ENCODE measurements around the gene PTGER3.

Gene PTGER3

DNA sequence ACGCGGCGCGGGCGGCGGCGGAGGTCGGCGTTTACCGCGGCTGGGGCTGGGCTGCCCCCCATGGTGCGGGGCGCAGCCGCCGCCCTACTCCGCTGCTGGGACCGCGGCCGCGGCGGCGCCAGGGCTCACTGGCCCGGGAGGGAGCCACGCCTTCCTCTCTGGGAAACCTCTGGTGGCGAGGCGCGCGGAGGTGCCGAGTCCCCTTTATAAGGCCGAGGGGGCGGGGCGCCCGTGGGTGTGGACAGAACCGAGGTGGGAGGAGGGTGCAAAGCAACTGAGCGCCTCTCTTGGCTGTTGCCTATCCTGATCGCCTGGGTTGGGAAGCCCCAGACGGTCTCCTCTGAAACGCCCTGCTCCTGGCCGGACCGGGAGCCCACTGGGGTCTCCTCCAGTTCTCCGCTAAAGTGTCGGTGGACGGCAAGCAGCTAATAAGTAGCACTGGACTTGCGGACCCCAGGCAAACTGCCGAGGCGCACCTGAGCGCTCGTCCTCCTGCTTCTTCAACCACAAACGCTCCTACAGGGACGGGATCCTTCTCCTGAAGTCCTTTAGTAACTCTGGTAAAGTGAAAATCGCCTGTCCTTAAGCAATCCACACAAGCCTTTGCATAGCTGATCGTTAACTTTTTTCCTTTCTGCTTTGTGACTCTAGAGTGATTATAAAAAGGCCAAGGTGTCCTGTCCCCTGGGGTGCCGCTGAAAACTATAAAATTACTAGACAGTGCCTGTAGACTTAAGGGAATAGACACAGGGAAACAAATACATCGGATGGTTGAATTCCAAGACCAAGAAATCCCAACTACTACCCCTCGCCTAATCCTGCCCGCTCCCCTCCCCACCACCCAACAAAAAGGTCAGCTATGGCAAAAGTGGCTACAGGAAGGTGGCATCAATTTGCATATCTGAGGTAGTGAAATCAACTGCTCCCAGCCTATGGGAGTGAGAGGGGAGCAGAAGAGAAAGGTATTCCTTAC lies at the start of gene PTGER3:
TSS of gene PTGER3 (minus strand) at position 182 of the 973 bp plus-strand sequence. CDS start 239 bp downstream, outside the sequence.
- DNase-seq (ENCODE audit: low read depth in 2 of 2), result peak in 1 of 2 donors; percentile 16

DNA sequence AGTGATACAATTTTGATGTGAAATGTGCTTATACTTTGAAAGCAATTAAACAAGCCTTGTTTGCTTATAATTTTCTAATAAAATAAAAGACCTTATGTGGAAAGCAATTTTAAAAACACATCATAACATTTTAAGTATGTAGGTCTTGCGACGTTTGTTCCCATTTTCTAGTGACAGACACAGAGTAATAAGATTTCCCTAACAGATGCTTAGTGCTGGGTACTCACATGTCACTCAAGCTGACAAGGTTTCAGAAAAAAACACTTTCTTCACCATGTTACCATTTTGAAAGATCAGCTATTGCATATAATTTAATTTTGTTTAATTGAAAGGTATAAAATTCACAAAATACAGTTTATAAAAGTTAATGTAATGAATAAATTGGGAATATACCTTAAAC lies 47.3 kb upstream of the PTGER3 start:
- no peak for DNase-seq (ENCODE audit: low read depth in 2 of 2)

DNA sequence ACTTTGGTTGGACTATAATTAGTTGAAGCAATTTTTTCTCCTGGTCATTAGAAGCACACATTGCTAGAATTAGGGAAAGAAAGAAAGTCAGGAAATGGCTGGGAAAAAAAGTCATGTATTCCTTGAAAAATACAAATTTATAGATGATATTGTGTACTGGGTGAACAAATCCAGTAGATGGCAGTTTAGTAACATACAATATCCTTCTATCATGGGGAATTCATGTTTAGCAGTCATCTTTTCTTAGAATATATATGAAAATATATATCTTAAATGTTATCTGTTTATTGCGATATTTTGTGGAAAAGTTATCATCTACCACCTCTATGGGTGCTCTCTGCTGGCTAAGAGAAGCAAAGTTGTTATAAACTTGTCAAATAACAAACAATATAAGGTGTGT lies 46.3 kb upstream of the PTGER3 start:
- DNase-seq (ENCODE audit: low read depth in 2 of 2), result no peak

DNA sequence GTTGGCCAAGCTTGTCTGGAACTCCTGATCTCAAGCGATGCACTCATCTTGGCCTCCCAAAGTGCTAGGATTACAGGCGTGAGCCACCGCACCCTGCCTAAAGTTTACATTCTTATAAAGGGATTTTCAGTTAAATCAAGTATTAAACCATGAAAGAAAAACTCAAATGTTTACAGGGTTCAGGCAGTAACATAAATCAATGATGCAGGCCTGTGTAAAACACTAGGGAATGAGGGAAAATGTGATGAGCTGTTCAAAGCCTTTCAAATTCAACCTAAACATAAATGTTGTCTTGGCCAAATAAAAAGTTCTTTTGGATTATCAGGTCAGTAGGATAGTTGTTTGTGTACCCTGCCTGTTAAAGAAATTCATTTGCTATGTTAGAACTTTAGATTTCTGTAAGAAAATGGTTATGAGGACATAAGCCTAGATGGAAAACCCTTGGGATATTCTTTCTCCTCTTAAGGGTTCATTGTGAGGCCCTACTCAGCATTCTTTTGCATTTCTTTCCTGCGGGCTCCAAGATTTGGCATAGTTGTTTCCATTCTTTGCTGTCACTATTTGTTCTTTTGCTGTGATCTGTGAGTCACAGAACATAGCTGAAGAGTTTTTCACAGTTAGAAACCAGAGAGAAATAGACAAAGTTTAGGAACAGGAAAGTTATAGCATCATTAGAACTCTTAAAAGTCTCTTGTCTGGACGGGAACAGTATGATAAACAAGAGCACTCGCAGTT lies 42.1 kb upstream of the PTGER3 start:
- DNase-seq (ENCODE audit: low read depth in 2 of 2), result no peak

DNA sequence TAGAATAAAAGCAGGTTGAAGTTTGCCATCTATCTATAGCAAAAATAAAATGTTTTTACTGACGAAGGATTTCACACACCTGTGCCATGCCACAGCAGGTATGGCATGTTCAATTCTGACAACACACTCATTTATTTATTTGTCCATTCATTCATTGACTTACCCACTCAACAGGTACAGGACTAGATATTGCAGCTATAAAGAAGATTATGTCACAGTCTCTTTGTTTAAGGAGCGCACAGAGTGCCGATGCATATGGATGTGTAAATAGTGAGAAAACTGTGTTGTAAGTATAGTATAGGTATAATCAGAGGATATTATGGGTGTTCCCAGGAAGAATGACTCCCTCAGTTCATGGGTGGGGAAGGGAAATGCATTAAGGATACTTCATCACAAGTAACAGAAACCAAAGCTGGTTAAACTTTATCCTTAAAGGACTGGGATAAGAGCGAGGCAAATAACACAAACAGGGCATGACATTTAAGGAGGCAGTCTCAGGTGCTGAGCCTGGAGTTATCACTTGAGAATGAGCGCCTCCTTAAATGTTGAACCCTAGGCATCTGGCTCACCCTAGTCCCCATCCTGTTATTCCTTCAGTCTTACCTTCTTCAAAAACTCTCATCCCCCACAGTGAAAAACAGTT lies 41.1 kb upstream of the PTGER3 start:
- no peak for DNase-seq (ENCODE audit: low read depth in 2 of 2)

DNA sequence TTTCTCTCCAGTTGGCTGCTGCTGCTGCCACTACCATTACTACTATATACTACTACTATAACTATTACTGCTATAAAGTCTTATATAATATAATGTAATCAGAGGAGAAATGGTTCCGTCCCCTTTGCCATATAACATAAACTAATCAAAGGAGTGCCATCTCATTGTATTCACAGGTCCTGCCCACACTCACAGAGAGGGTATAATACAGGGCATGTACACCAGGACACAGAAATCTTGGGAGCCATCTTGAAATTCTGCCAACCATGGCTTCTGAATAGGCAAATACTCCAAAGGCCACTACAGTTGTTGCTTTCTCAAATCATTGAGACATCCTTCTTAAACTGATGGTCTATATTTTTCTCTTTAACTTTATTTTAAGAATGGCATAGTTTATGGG lies 40.1 kb upstream of the PTGER3 start:
- DNase-seq (ENCODE audit: low read depth in 2 of 2), result no peak

DNA sequence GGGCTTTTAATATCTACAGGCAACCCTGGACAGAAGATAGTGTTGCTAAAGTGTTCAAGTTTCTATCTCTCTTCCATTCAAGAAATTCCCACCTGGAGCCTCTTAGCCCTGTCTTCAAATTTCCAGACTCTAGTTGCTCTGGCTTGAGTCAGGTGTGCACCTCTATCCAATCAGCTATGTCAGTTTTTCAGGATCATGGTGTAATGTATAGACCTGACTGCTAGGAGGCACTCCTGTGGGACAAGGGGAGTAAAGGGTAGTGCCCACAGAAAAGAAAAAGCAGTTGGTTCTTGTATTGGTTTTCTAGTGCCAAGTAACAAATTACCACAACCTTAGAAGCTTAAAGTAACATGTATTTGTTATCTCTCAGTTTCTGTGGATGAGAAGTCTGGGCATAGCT lies 39.4 kb upstream of the PTGER3 start:
- DNase-seq (ENCODE audit: low read depth in 2 of 2), result no peak

DNA sequence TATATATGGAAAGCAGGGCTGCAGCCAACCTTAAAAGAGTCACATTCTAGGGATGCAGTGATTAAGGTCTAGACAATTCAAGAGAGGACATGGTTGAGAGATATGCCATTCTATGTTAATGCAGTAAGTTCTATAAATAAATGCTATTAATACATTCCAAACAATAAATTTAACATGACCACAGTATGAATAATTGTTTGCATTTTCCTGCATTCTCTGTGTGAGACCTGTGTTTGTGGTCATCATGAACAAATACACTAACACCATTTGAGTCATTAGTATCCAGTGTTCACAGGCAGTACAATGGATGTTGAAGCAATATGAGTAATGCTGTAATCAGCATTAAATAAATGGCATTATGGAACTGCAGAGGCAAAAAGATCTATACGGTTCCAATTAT lies 38.7 kb upstream of the PTGER3 start:
- no peak for DNase-seq (ENCODE audit: low read depth in 2 of 2)

DNA sequence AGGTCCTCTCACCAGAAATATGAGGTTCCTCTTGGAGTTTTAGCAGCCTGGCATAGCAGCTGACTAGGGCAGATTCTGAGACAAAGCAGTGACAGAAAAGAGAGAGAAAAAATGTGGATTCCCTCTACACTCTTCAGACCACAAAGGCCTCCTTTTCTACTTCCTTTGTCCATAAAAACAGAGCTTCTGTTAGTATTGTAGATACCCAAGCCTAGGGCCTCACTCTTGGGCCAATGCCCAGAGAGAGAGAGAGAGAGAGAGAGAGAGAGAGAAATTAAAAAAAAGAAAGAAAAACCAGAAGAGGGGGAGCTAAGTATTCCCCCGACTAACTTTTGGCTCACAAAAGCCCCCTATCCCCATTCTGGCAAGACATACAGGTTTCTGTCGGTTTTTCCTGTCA lies 35.7 kb upstream of the PTGER3 start:
- no peak for DNase-seq (ENCODE audit: low read depth in 2 of 2)

DNA sequence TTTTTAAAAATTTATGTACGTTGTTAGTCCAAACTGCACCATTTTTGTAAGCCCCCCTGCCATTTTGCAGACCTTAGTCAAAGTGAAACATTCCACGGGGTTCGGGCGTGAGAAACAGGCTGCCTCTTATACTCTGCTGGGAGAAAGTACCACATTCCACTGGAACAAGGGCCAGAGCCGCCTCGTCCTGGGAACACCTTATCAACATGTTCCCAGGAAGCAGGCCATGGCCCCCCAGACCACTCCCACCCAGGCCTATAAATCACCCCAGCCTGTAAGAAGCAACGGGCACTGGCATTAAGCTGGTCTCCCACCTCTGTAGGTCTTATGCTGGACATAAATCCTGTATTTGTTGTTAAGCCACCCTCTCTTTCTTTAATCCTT lies 34.1 kb upstream of the PTGER3 start:
- DNase-seq (ENCODE audit: low read depth in 2 of 2), result no peak

DNA sequence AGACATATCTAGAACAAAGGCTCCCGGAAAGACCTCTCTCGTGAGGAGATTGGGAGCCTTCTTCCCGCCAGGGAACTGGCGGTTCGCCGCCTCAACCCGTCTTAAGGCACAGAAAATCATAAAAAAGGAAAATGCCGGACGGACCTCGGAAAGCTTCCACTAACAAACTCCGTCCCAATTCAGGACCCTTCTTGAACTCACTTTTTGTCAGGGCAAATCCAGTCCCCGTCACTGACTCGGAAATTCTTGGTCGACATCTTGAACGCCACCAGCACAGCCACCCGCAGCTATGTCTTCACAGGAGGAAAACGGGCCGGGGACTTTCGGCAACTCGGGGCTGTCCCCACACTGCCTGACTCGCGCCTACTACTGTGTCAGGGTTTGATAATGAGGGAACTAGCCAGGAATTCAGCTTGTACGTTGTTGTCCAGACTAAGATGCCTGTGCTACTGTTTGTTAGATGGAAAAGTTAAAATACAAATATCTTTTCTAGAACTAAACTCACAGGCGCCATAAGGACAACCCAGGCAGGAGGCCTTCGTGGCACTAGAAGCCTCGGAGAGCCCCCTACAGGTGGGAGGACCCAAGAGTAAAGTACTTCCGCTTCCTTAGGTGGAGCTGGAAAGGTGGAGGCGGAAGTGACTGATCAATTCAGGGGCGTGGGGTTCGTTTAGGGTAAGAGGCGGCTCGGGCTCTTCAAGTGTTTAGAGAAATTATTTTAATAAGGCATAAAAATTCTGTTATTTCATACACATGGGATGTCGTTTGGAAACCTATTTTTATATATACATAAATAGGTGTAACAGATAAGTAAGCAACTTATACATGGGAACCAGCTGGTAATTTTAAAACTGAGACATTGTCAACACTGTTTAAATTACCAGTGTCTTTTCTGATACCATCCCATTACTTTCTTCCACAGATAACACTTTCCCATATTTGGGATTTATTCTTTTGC lies 33.4 kb upstream of the PTGER3 start, which contains the start of gene ZRANB2:
TSS of gene ZRANB2 (minus strand) at position 297 of the 958 bp plus-strand sequence. CDS start at position 257, 40 bp downstream.
- DNase-seq (ENCODE audit: low read depth in 2 of 2), result peak; percentile 74 to 82

DNA sequence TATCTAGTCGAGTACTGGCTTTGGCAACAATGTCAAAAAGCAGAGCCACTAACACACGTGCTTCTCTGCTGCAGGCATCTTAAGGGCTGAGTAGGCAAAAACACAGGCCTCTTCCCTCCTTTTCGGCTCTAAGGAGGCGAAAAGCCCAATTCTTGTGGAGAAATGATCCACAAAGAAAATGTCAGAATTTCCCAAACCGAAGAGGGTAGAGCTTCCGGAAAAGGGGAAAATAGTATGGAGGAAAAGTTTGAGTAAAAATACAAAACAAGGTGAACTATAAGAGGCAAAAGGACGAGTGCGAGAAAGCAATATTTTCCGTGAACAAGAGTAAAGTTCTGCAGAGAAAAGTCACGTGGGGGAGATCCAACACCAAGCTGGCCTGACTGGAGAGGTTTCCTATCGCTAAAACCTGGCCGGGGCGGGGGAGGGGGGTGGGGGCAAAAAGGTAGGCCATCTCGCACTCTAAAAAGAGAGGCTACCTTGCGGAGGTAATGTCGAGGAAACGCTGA lies 32.7 kb upstream of the PTGER3 start:
- DNase-seq (ENCODE audit: low read depth in 2 of 2), result no peak

DNA sequence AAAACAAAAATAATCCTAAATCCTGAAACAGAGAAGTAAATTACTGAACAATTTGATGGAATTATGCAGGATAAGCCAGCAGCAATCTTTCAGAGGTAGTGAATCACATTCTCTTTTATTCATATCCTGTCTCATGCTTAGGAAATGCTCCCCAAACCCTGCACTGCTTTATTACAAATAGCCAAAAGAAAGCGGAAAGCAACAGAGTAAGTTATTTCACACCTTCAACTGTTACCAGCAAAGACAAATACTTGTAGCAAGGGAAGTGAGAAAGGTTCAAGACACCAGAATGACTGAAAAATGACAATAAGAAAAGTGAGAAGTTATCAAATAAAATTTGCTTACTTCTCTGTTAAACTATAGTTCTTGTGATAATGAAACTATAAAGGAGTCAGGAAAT lies 27.1 kb upstream of the PTGER3 start:
- no peak for DNase-seq (ENCODE audit: low read depth in 2 of 2)

DNA sequence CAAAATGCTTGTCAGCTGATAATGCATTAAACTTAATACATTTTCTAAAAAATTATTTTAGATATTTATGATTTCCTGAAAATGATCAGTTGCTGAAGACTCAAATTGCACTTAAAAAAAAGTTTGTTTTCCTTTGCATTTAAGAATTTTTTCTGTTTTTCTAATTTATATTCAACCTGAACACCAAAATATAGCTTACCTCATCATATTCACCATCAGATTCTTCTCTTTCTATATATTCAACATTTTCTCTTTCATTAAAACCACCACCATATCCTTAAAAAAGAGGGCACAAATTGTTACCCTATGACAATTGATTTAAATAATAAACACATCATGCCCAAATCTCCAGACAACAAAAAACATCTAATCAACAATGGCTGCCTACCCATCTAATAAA lies 24.7 kb upstream of the PTGER3 start:
- no peak for DNase-seq (ENCODE audit: low read depth in 2 of 2)

DNA sequence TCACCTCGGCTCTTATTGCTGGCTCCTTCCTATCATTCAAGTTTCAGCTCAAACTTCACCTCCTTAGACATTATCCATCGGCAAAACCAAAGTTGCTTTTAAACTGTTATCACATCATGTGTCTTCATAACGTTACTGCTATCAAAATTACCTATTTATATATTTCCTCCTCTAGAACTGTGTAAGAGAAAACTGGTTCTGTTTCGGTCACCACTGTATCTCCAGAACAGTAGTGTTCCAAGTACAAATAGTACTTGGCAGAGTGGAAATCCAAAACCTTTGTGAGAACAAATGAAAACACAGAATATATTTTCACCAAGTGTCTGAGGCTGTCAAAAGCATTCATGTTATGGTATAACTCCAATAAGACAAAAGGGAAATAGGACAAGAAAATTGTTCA lies 24.1 kb upstream of the PTGER3 start:
- no peak for DNase-seq (ENCODE audit: low read depth in 2 of 2)

DNA sequence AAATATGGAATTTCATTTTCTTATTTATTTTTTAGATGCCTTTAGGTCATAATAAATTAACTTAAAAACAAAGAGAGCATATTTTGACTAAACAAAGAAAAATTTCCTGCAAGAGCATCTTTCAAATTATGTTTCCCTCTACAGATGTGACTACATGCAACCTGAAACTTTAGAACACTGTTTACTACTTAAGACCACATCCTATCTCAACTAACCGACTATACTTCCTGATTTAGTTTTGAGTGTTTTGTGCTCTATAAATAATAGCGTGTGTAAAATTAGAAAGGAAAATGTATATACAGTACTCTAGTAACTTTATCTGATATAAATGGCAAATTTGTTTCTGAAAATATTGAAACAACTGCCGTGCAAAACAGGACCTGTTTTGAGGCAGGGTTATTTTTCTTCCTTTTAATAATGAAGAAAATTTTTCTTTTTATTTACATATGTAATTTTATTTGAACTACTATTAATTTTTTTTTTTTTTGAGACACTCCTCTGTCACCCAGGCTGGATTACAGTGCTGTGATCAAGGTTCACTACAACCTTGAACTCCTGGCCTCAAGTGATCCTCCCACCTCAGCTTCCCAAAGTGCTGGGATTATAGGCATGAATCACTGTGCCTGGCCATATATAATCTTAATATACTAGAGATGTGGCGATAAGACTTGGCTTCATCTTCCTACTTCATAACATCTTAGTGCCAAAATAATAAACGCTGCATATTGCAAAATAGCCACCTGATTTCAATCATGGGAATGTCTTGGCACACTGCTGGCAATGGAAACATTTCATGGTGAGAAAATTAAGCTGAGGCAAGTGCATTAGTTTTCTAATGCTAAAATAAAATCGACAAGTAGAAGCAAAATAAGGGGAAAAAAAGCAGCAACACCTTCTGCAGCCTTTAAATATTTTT lies 21.0 kb upstream of the PTGER3 start:
- no peak for DNase-seq (ENCODE audit: low read depth in 2 of 2)

DNA sequence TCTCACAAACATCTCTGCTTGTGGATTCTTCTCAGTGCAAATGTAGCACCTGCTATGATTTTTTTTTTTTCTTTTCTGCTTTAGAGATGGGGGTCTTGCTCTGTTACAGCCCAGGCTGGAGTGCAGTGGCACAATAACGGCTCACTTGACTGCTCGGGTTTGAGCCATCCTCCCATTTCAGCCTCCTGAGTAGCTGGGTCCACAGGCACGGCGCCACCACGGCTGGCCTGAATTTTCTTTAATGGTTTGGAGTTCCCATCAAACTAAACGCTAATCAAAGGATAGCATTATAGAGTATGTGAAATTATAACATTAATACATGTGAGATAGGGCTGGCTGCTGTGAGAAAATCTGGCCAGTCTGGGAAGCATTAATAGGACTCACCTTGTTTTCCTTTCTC lies 7.2 kb upstream of the PTGER3 start:
- DNase-seq (ENCODE audit: low read depth in 2 of 2), result no peak

DNA sequence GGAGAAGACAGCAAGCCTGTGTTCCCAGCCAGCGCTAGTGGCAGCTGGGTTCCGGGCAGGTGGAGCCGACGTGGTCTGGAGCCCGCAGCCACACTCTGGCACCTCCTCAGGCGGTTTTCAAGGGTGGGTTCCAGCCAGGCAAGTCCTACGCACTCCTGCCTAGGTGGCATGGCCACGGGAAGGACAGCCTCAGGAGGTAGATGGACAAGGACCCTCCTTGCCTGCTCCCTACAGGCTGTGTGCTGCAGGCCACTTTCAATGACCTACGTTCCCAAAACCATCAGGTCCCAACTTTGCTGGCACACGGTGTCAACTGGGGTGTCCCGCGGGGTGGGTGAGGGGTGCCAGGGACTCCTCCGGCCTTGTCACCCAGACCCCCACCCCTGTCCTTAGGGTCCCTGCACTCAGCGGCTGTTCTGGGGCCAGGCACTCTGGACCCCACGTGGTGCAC lies 6.7 kb upstream of the PTGER3 start:
- no peak for DNase-seq (ENCODE audit: low read depth in 2 of 2)

DNA sequence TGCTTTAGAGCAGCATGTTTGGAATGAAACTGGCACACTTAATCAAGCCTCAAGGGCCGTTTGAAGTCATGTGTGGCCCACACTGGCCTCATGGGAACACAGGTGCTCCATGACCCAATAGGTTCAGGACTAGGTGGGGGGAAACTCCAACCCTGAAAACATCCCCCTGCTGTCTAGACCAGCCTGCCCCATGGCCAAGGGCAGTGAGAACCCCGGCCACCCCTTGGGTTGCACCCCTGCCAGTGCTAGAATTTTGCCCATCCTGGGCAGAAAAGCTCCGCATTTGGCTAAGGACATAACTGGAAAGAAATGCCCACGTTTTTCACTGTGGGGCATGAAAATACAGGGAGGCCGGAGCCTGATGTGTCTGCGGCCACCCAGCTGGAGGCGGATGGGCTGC lies 6.1 kb upstream of the PTGER3 start:
- no peak for DNase-seq (ENCODE audit: low read depth in 2 of 2)

DNA sequence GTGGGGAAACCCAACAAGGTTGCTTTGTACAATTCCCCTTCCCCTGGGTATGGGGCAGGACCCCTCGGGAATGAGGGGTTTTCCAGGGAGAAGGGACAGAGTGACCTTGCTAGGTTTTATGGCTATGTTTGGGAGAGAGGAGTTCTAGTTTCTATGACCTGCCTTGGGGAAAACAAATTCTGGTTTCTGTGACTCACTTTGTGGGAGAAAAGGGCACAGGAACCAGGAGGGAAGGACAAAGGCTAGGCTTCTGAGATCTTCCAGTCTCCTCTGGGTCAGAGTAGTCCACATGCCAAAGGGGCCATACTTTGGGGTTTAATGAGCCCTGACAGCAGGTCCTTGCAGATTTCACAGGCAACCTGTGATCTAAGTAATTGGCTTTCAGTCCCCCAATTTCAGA lies 5.5 kb upstream of the PTGER3 start:
- DNase-seq (ENCODE audit: low read depth in 2 of 2), result no peak

Measured in stimulated activated CD4-positive, alpha-beta T cell treated with anti-CD3 and anti-CD28 coated beads, Interleukin-1b, Interleukin-23, amount 100 ng/mL, for 1 hour (primary cell).